ENCODE results near the gene KIAA1143. TPM values are rescaled to one million over a fixed set of nuclear protein-coding genes. Genes with fewer than 3 reads are reported as not detected.

KIAA1143 gene
- total and polyA plus RNA-seq, 2 of the 13 experiments (the other 11 are each of a cell fraction or from before 2014, with no cell fraction given) = 9.9 to 27.2 TPM

GRCh38 chr3:44729384-44729910 lies 32.0 kb downstream of the KIAA1143 start, which contains the start of gene ZNF501 (continued):
- TF ChIP-seq ZNF574 (CRISPR knock-in tag; IDR thresholded peaks at IDR 0.05) (peak; percentile 100), GPBP1L1 (CRISPR knock-in tag; IDR thresholded peaks at IDR 0.05) (no peak), ZKSCAN8 (CRISPR knock-in tag; IDR thresholded peaks at IDR 0.05; ENCODE audit: borderline replicate concordance) (0 out of 2 replicates have a peak, but pooled peaks have one; percentile 18), ELF3 (CRISPR knock-in tag; IDR thresholded peaks at IDR 0.05) (peak; percentile 86), CHD4 (IDR thresholded peaks at IDR 0.05; ENCODE audit: borderline replicate concordance, low read length) (no peak), ZFX (CRISPR knock-in tag; IDR thresholded peaks at IDR 0.05; ENCODE audit: low read depth) (peak; percentile 91), SALL1 (CRISPR knock-in tag; IDR thresholded peaks at IDR 0.05) (peak; percentile 80), HCFC1 (IDR thresholded peaks at IDR 0.05; ENCODE audit: low read depth, low read length) (peak; percentile 73), FOXK2 (IDR thresholded peaks at IDR 0.05) (no peak), HDAC2 (CRISPR knock-in tag; IDR thresholded peaks at IDR 0.05) (peak; percentile 90), ZNF652 (CRISPR knock-in tag; IDR thresholded peaks at IDR 0.05; ENCODE audit: borderline replicate concordance, low read depth) (peak; percentile 58; the same call in 1 of the 2 replicates), REST (IDR thresholded peaks at IDR 0.05; ENCODE audit: borderline replicate concordance in 1 of 2, low read depth in 1 of 2, low read length in 2 of 2) (peak in 1 of 2 experiments; percentile 18; a peak in 1 of 4 replicates), ZNF354B (CRISPR knock-in tag; IDR thresholded peaks at IDR 0.05) (no peak), FOXJ3 (CRISPR knock-in tag; IDR thresholded peaks at IDR 0.05; ENCODE audit: borderline replicate concordance) (peak; percentile 40; the same call in 1 of the 2 replicates), RBM22 (optimal IDR thresholded peaks at IDR 0.05; ENCODE audit: low read length) (peak; percentile 22), SCMH1 (CRISPR knock-in tag; IDR thresholded peaks at IDR 0.05; ENCODE audit: borderline replicate concordance) (no peak), RXRA (CRISPR knock-in tag; IDR thresholded peaks at IDR 0.05) (peak; percentile 77; the same call in 1 of the 2 replicates), ZNF550 (CRISPR knock-in tag; IDR thresholded peaks at IDR 0.05; ENCODE audit: borderline replicate concordance) (no peak), NFATC3 (CRISPR knock-in tag; IDR thresholded peaks at IDR 0.05) (no peak), PLSCR1 (CRISPR knock-in tag; IDR thresholded peaks at IDR 0.05; ENCODE audit: borderline replicate concordance) (no peak)

Measured in HepG2 (cell line).